Upper lobe of right lung (tissue), 1 donor: ENCODE data around the gene MGAT4A. TPM values are rescaled to one million over a fixed set of nuclear protein-coding genes. Genes with fewer than 3 reads are reported as not detected.
A peak's percentile ranks its signal among the peaks of the same experiment; 100 is the strongest.

ENCODE experiments used
- ATAC-seq: fragments of 200-7000 bp; cut with Tn5 transposase; one replicate; pipeline ENCODE4 v1.9.1; 2020; ENCODE audit warnings: mild to moderate bottlenecking, moderate library complexity
- DNase-seq: peaks from one replicate; pipeline ENCODE4 v3.0.0-alpha.2; 2020
- H3K27ac ChIP-seq: fragments of 200-600 bp; one replicate; pipeline ENCODE4 v1.8.0; 2022
- H3K27me3 ChIP-seq: fragments of 200-600 bp; one replicate; pipeline ENCODE4 v1.8.0; 2022; ENCODE audit warnings: mild to moderate bottlenecking
- H3K36me3 ChIP-seq: fragments of 200-600 bp; one replicate; pipeline ENCODE4 v1.8.0; 2022
- H3K4me1 ChIP-seq: fragments of 200-600 bp; one replicate; pipeline ENCODE4 v1.8.0; 2022
- H3K4me3 ChIP-seq: fragments of 200-600 bp; one replicate; pipeline ENCODE4 v1.8.0; 2022; ENCODE audit warnings: mild to moderate bottlenecking
- H3K9me3 ChIP-seq: fragments of 200-600 bp; one replicate; pipeline ENCODE4 v1.8.0; 2022
- intact Hi-C: fragments of 100-400 bp; cut with DNase I; formaldehyde crosslinking; loops from one replicate; pipeline ENCODE4 v1.11.0; 2022
- total RNA-seq: library from RNA; stranded (reverse); fragmentation: NEBNext Ultra II Directional; extraction: Animal tissue kit (Norgen Biotek cat#: 25700); gene quantifications from one replicate; pipeline ENCODE4 v1.2.1, GENCODE V29; 2021
- TF ChIP-seq, protein P1 (sequence below): fragments of 200-600 bp; IDR thresholded peaks from one replicate; pipeline ENCODE4 v1.8.0; 2022; ENCODE audit warnings: antibody characterized with exemption
- donor health status: DM: no; HTN: yes; CAD: no; lungs with severe emphysema.

Gene MGAT4A
- total RNA-seq, 1 donor from 2014 or later: 85.8 TPM

- Histone ChIP-seq H3K36me3 (peaks cover 85% of the 10 kb centered on the region), H3K9me3 (no peaks in the 10 kb centered on the region), H3K27ac (no peak overlapping the region), H3K4me3 (no peak overlapping the region), H3K4me1 (no peaks in the 10 kb centered on the region), H3K27me3 (no peaks in the 10 kb centered on the region)
- intact Hi-C loops: no loop called here
- TF ChIP-seq, protein P1, sequence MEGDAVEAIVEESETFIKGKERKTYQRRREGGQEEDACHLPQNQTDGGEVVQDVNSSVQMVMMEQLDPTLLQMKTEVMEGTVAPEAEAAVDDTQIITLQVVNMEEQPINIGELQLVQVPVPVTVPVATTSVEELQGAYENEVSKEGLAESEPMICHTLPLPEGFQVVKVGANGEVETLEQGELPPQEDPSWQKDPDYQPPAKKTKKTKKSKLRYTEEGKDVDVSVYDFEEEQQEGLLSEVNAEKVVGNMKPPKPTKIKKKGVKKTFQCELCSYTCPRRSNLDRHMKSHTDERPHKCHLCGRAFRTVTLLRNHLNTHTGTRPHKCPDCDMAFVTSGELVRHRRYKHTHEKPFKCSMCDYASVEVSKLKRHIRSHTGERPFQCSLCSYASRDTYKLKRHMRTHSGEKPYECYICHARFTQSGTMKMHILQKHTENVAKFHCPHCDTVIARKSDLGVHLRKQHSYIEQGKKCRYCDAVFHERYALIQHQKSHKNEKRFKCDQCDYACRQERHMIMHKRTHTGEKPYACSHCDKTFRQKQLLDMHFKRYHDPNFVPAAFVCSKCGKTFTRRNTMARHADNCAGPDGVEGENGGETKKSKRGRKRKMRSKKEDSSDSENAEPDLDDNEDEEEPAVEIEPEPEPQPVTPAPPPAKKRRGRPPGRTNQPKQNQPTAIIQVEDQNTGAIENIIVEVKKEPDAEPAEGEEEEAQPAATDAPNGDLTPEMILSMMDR: no peak
- DNase-seq: no peak
- ATAC-seq: no peak
Observed at GRCh38 chr2:98637401-98638147, 93.4 kb downstream of the MGAT4A start.

GRCh38 chr2:98634406-98635092 is 96.4 kb downstream of the MGAT4A start:
- Histone ChIP-seq H3K27me3 (no peaks in the 10 kb centered on the region), H3K9me3 (no peaks in the 10 kb centered on the region), H3K27ac (no peak overlapping the region), H3K4me3 (no peak overlapping the region), H3K4me1 (no peaks in the 10 kb centered on the region), H3K36me3 (peaks cover 95% of the 10 kb centered on the region)
- no peak for DNase-seq
- intact Hi-C loops: no loop called here
- peak; percentile 32 for ATAC-seq
- TF ChIP-seq, protein P1: no peak

GRCh38 chr2:98632351-98632750 is 98.6 kb downstream of the MGAT4A start:
- intact Hi-C loops: no loop called here
- DNase-seq: no peak
- Histone ChIP-seq H3K27me3 (no peaks in the 10 kb centered on the region), H3K27ac (no peak overlapping the region), H3K36me3 (peaks cover 78% of the 10 kb centered on the region), H3K4me3 (no peak overlapping the region), H3K9me3 (no peaks in the 10 kb centered on the region), H3K4me1 (no peaks in the 10 kb centered on the region)
- no peak for ATAC-seq
- TF ChIP-seq, protein P1: no peak

DNA sequence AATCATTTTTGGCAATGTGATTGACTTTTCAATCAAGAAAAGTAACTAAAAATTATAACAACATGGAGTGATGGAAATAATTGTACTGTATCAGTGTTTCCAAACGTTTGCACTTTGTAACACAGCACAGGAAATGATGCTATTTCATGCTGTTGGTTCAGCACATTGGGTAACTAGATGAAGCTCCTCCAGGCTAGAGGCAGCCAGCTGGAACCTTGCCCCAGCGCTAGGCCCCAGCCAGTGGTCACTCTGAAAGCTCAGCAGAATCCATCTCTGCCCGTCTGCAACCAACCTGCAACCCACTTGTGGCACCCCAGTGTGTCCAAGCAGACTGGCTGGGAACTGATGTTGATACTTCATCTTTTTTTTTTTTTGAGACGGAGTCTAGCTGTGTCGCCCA is 107.3 kb downstream of the MGAT4A start:
- Histone ChIP-seq H3K9me3 (no peaks in the 10 kb centered on the region), H3K4me3 (no peak overlapping the region), H3K4me1 (no peaks in the 10 kb centered on the region), H3K27me3 (no peaks in the 10 kb centered on the region), H3K27ac (no peak overlapping the region), H3K36me3 (peaks cover 45% of the 10 kb centered on the region)
- ATAC-seq: peak; percentile 69
- peak; percentile 70 for DNase-seq
- intact Hi-C loops: no loop called here
- TF ChIP-seq, protein P1: no peak

DNA sequence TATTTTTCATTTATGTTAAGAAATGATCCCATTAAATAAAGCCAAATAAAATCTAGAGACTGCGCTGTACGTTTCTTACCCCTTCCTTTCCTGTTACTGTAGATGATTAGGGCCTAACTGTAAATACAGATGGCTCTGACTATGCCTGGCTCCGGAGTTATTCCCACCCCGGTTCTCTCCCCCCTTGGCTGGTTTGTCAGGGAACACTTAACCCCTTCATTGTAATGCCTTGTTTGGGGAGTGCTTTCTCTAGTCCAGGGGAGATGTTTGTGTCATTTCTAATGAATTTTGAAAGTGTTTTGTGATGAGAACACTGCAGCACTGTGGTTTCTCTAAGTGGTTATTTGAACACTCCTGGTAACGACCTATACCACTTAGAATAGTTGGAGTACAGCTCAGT is 113.8 kb downstream of the MGAT4A start:
- ATAC-seq (no peak), DNase-seq (no peak)
- Histone ChIP-seq H3K4me1 (no peaks in the 10 kb centered on the region), H3K9me3 (no peaks in the 10 kb centered on the region), H3K4me3 (no peak overlapping the region), H3K36me3 (peaks cover 95% of the 10 kb centered on the region), H3K27me3 (no peaks in the 10 kb centered on the region), H3K27ac (no peak overlapping the region)
- TF ChIP-seq, protein P1: no peak
- intact Hi-C loops: no loop called here
